ENCODE measurements around the gene DDX41.
"Not testable (repeated sequence)": the region's sequence is repeated elsewhere in the genome, so short reads cannot be mapped to it uniquely, and the experiment has no call there.

DNA sequence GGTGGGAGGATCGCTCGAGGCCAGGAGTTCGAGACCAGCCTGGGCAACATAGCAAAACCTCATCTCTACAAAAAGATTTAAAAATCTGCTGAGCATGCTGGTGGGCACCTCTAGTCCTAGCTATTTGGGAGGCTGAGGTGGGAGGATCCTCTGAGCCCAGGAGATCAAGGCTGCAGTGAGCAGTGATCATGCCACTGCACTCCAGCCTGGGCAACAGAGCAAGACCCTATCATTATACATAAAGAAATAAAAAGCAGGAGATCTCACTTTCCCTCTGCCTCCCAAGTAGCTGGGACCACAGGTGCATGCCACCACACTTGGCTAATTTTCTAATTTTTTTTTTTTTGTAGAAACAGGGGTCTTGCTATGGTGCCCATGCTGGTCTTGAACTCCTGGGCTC, 31.0 kb downstream of the DDX41 start:
- not testable (repeated sequence) for TF ChIP-seq POLR2A (IDR thresholded peaks at IDR 0.05)
- TF ChIP-seq, protein P1, sequence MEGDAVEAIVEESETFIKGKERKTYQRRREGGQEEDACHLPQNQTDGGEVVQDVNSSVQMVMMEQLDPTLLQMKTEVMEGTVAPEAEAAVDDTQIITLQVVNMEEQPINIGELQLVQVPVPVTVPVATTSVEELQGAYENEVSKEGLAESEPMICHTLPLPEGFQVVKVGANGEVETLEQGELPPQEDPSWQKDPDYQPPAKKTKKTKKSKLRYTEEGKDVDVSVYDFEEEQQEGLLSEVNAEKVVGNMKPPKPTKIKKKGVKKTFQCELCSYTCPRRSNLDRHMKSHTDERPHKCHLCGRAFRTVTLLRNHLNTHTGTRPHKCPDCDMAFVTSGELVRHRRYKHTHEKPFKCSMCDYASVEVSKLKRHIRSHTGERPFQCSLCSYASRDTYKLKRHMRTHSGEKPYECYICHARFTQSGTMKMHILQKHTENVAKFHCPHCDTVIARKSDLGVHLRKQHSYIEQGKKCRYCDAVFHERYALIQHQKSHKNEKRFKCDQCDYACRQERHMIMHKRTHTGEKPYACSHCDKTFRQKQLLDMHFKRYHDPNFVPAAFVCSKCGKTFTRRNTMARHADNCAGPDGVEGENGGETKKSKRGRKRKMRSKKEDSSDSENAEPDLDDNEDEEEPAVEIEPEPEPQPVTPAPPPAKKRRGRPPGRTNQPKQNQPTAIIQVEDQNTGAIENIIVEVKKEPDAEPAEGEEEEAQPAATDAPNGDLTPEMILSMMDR (IDR thresholded peaks at IDR 0.05) = not testable (repeated sequence)

All from vagina (tissue), 2 donors.